Measurements from ENCODE around the gene DDHD1.

GRCh38 chr14:53113989-53114388 is 39.1 kb downstream of the DDHD1 start:
- TF ChIP-seq POLR2A (IDR thresholded peaks at IDR 0.05) (no peak), CTCF (IDR thresholded peaks at IDR 0.05 in 4 of 5, conservative IDR thresholded peaks at IDR 0.05 in 1 of 5) (no peak)
